Osteocyte (in vitro differentiated cells): ENCODE data around the gene FOXN1. TPM values are rescaled to one million over a fixed set of nuclear protein-coding genes. Genes with fewer than 3 reads are reported as not detected.
A peak's percentile ranks its signal among the peaks of the same experiment; 100 is the strongest.

Source experiments
- DNase-seq: peaks from one replicate; pipeline ENCODE4 v3.0.0; 2021; ENCODE audit warnings: mixed read lengths; ENCODE audit not compliant: unreplicated experiment; ENCODE audit errors: extremely low spot score
- H3K27ac Mint-ChIP-seq: one replicate; pipeline ENCODE4 v1.8.0; 2021; ENCODE audit warnings: mild to moderate bottlenecking, mixed read lengths; ENCODE audit not compliant: unreplicated experiment
- H3K27me3 Mint-ChIP-seq: one replicate; pipeline ENCODE4 v1.8.0; 2021; ENCODE audit warnings: mixed read lengths; ENCODE audit not compliant: unreplicated experiment
- H3K36me3 Mint-ChIP-seq: one replicate; pipeline ENCODE4 v1.8.0; 2021; ENCODE audit warnings: mixed read lengths; ENCODE audit not compliant: unreplicated experiment
- H3K4me1 Mint-ChIP-seq: one replicate; pipeline ENCODE4 v1.8.0; 2021; ENCODE audit warnings: mixed read lengths; ENCODE audit not compliant: unreplicated experiment
- H3K4me3 Mint-ChIP-seq: one replicate; pipeline ENCODE4 v1.8.0; 2021; ENCODE audit warnings: mild to moderate bottlenecking, moderate library complexity, mixed read lengths; ENCODE audit not compliant: unreplicated experiment
- H3K9me3 Mint-ChIP-seq: one replicate; pipeline ENCODE4 v1.8.0; 2021; ENCODE audit warnings: mixed read lengths; ENCODE audit not compliant: unreplicated experiment
- CTCF ChIP-seq: fragments of 200-600 bp; sonication (generic); IDR thresholded peaks from 2 replicates; pipeline ENCODE4 v1.5.0; 2021; ENCODE audit warnings: antibody characterized with exemption, mild to moderate bottlenecking, moderate library complexity
- total RNA-seq: library from RNA; stranded (reverse); gene quantifications from 2 replicates; pipeline ENCODE4 v1.2.1, GENCODE V29; 2021

FOXN1 gene
- total RNA-seq, 1 donor from 2014 or later: not detected

- peak; percentile 92 for DNase-seq
- Mint-ChIP-seq H3K36me3 (no peaks in the 10 kb centered on the region), H3K9me3 (no peaks in the 10 kb centered on the region), H3K27me3 (no peaks in the 10 kb centered on the region), H3K27ac (no peak overlapping the region), H3K4me1 (peaks cover 20% of the 10 kb centered on the region), H3K4me3 (no peak overlapping the region)
- TF ChIP-seq CTCF: peak; percentile 80
Measured at GRCh38 chr17:28547623-28548416, 41.7 kb downstream of the FOXN1 start.

GRCh38 chr17:28548417-28549130 is 42.4 kb downstream of the FOXN1 start:
- no peak for DNase-seq
- Mint-ChIP-seq H3K9me3 (no peaks in the 10 kb centered on the region), H3K4me1 (peaks cover 21% of the 10 kb centered on the region), H3K36me3 (peaks cover under 1% of the 10 kb centered on the region), H3K27ac (no peak overlapping the region), H3K27me3 (no peaks in the 10 kb centered on the region), H3K4me3 (no peak overlapping the region)
- peak; percentile 3 for TF ChIP-seq CTCF

- Mint-ChIP-seq H3K4me1 (peaks cover 21% of the 10 kb centered on the region), H3K27ac (no peak overlapping the region), H3K4me3 (no peak overlapping the region), H3K36me3 (peaks cover 9% of the 10 kb centered on the region), H3K27me3 (no peaks in the 10 kb centered on the region), H3K9me3 (no peaks in the 10 kb centered on the region)
- no peak for DNase-seq
- TF ChIP-seq CTCF: no peak
Measured at GRCh38 chr17:28549236-28550132, 43.3 kb downstream of the FOXN1 start.

- DNase-seq: no peak
- H3K4me3 Mint-ChIP-seq: no peak overlapping the region
Measured at GRCh38 chr17:28550858-28551257, 44.7 kb downstream of the FOXN1 start.

More at GRCh38 chr17:28550858-28551257, 44.7 kb downstream of the FOXN1 start:
- Mint-ChIP-seq H3K27ac (no peak overlapping the region), H3K36me3 (peaks cover 13% of the 10 kb centered on the region), H3K9me3 (no peaks in the 10 kb centered on the region), H3K27me3 (no peaks in the 10 kb centered on the region), H3K4me1 (peaks cover 21% of the 10 kb centered on the region)
- TF ChIP-seq CTCF: no peak
